Renal cortex interstitium (tissue), 11 donors: Measurements from ENCODE around the gene PDK4. TPM values are rescaled to one million over a fixed set of nuclear protein-coding genes. Genes with fewer than 3 reads are reported as not detected.
A peak's percentile ranks its signal among the peaks of the same experiment; 100 is the strongest.
"Not testable (repeated sequence)": the region's sequence is repeated elsewhere in the genome, so short reads cannot be mapped to it uniquely, and the experiment has no call there.

Source experiments
- DNase-seq, 11 donors: peaks; one replicate each; pipeline ENCODE4 v3.0.0-alpha.2; 2013; ENCODE audit warnings: low read depth in 9 of 11, low spot score in 4 of 11; ENCODE audit errors: extremely low read depth in 1 of 11
- polyA plus RNA-seq, 3 donors: library from polyadenylated mRNA; unstranded; fragments of 120-200 nt; gene quantifications; one replicate each; pipeline ENCODE4 v1.2.1, GENCODE V29; 2013; ENCODE audit not compliant: insufficient read length in 3 of 3

Gene PDK4
- polyA plus RNA-seq, 3 donors = 15.2 to 31.9 (median 21.3) TPM

- DNase-seq = peak in 4 of 11 donors; percentile 16 to 46 (median 33)
These were observed 13.1 kb upstream of the PDK4 start for GRCh38 chr7:95609277-95609971.

- DNase-seq = peak; percentile 80 to 96 (median 90)
These were observed 12.2 kb upstream of the PDK4 start for GRCh38 chr7:95608359-95609173.

DNA sequence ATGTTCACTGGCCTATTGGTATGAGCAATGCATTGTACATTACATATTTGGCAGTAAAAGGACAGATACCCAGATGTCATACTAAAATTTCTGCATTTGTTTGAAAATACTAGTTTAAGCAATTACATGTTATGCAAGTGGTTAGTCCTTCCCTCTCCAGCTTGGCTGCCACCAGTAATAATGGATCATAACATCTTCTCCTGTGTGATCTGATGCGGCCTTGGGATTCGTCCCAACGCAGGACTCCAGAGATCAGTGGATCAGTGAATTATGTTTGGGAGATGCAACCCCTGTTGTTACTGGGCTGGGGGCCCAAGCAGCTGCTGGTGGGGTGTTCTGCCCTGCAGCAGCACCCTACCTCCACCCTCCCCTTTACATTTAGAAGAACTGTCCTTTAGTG, 11.2 kb upstream of the PDK4 start:
- DNase-seq = no peak

- DNase-seq = no peak
These were observed 9.0 kb upstream of the PDK4 start for GRCh38 chr7:95605275-95605674.

DNA sequence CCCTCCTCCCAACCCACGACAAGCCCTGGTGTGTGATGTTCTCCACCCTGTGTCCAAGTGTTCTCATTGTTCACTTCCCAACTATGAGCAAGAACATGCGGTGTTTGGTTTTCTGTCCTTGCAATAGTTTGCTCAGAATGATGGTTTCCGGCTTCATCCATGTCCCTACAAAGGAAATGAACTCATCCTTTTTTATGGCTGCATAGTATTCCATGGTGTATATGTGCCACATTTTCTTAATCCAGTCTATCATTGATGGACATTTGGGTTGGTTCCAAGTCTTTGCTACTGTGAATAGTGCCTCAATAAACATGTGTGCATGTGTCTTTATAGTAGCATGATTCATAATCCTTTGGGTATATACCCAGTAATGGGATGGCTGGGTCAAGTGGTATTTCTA, 8.5 kb upstream of the PDK4 start:
- not testable (repeated sequence) for DNase-seq

DNA sequence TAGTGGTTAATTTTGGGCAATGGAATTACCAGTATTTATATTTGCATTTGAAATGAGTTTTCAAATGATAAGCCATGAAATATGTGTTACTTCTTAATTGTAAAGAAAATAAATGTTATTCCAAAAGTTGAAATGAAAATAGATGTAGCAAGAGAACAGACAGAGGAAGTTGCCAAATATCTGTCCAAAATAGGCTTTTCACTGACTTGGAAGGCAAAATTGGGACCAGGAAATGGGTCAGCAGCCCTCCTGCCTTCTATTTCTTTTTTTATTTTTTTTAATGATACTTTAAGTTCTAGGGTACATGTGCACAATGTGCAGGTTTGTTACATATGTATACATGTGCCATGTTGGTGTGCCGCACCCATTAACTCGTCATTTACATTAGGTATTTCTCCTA, 8.1 kb upstream of the PDK4 start:
- DNase-seq = not testable (repeated sequence)

GRCh38 chr7:95602421-95602820, 6.1 kb upstream of the PDK4 start:
- DNase-seq = no peak

- peak in 1 of 11 donors; percentile 13 for DNase-seq
These were observed 5.0 kb upstream of the PDK4 start for GRCh38 chr7:95601316-95601715.

GRCh38 chr7:95599069-95599468, 2.8 kb upstream of the PDK4 start:
- no peak for DNase-seq

DNA sequence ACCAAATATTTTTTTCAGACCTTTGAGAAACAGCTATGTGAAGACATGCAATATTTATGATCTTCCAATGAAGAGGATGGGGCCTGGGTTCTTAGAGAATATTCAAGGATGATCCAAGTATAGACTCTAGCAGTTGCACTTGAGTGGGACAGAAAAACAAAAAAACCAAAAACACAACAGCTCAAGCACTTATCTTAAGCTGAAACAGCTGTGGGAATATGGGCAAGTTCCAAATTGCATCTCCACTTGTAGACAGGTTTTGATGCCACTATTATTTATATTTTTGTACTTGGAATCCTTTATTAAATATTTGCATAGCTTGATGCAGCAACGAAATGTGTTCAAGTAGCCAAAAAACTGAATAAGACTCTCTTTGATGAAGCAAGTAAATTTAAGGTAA, 2.2 kb upstream of the PDK4 start:
- DNase-seq = no peak

DNA sequence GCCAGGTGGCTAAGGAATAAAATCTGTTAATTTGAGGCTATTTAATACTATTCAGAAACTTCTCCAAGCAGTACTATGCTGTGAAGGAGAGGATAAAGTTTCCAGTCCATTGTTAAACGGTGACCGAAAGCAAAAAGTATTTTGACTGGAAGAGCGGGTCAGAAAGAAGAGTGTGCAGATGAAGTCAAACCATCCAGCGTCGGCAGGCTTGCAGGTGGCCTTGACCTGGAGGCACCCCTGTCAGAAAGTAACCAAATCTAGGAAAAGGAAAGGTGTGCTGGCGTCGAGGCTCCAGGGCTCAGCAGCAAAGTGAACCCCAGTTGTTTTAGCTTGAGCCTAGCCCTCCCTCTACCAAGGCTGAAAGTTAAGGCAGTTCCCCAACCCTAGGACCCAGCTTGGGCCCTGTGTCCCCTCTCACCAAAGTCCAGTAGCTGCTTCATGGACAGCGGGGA, 544 bp downstream of the PDK4 start:
- peak in 2 of 11 donors; percentile 11 to 19 for DNase-seq

GRCh38 chr7:95594185-95594584, 2.1 kb downstream of the PDK4 start:
- DNase-seq = no peak

DNA sequence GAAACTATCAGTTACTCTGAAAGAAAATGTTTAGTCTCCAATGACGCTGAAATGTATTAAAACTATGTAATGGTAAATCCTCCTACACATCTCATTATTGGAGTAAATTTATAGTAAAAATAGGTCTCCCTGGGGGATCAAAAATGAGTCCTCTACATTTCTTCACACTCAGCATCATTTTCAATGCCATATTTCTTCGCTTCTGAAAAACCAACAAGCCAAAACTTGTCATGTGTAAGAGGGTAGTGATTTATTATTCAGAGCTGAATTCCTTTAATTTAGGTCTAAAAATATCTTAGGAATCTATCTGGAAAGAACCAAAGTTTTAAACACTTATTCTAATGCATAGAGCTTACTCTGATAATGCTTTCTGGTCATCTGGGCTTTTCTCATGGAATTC, 3.0 kb downstream of the PDK4 start:
- no peak for DNase-seq

DNA sequence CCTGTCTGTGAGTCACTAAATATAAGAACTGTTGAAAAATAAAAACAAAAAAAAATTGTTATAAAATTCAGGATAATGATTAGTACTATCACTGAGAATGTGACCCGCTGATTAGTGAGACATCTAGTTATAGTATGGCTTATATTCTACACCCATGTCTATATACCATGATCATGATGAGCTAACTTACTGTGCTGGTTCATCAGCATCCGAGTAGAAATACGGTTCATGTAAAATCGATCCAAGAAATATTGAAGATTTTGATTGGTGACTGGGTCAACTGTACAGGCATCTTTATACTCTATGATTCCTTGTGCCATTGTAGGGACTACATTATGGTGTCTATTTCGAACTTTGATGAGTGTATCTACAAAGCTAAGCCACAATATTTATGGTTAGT, 3.7 kb downstream of the PDK4 start:
- DNase-seq = no peak

GRCh38 chr7:95590387-95591248, 5.7 kb downstream of the PDK4 start:
- no peak for DNase-seq

DNA sequence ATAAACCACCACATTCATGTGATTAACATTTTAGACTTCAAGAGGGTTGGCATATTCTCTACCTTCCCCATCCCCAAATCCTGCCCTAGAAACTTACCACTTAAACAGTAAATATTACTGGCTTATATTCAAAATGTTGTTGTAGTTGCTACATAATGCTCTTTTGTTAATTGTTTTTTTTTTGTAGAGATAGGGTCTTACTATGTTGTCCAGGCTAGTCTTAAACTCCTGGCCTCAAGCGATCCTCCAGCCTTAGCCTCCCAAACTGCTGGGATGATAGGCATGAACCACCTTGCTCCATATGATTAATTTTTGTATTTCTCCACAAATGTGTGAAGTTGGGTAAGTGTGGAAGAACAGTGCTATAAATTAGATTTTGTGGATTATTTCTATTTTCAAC, 6.5 kb downstream of the PDK4 start:
- no peak for DNase-seq

DNA sequence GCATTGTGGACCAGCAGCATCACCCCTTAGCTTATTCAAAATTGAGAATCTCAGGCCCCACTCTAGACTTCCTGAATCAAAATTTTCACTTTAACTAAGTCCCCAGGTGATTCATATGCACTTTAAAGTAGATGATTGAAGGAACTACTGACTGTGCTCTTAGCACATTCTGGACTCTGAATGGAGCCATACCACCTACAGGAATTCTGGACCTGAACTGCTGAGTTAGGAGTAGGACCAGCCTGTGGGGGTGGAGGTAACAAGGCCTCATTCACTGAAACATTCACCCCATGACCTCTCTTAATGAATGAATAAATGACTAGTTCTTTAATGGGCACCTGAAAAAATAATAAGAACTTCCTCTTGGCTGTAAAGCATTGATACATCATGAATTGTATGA, 7.3 kb downstream of the PDK4 start:
- DNase-seq = no peak

GRCh38 chr7:95586951-95587301, 9.4 kb downstream of the PDK4 start:
- DNase-seq = no peak

DNA sequence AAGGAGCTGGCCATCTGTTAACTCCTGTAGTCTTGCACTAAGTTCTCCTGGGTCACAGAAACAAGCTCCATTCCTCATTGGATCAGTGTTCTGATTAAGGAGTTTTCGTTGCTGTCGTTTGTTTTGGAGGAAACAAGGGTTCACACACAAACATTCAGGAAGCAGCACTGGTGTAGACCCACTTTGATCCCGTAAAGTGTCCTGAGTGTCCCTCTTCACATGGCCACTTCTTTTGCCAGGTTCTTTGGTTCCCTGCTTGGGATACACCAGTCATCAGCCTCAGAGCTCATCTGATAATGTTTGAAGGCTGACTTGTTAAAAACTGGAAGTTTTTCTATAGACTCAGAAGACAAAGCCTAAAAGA, 10.9 kb downstream of the PDK4 start:
- DNase-seq = no peak
